Transverse colon (tissue), 4 donors: ENCODE data around the gene SLC22A15. TPM values are rescaled to one million over a fixed set of nuclear protein-coding genes. Genes with fewer than 3 reads are reported as not detected.

ENCODE experiments used
- DNase-seq: peaks from one replicate; pipeline ENCODE4 v3.0.0-alpha.2; 2019
- H3K27ac ChIP-seq, 4 donors: fragments of 200-600 bp; sonication (generic); 2 replicates each; pipeline ENCODE4 v1.5.1; 2016 to 2018; ENCODE audit warnings: inconsistent platforms in 4 of 4
- H3K27me3 ChIP-seq: fragments of 200-600 bp; sonication (generic); 2 replicates; pipeline ENCODE4 v1.5.1; 2017; ENCODE audit warnings: inconsistent platforms
- H3K36me3 ChIP-seq, 4 donors: fragments of 200-600 bp; sonication (generic); 2 replicates each; pipeline ENCODE4 v1.5.1; 2017 to 2019; ENCODE audit warnings: inconsistent platforms in 4 of 4
- H3K4me1 ChIP-seq, 4 donors: fragments of 200-600 bp; sonication (generic); 2 replicates each; pipeline ENCODE4 v1.5.1; 2017 to 2020; ENCODE audit warnings: inconsistent platforms in 4 of 4
- H3K4me3 ChIP-seq, 4 donors: fragments of 200-600 bp; sonication (generic); 1 replicate in 1 of 4; 2 replicates in 3 of 4; pipeline versions ENCODE4 v1.5.1 to v1.6.1; 2017 to 2019; ENCODE audit warnings: inconsistent platforms in 4 of 4
- H3K9me3 ChIP-seq, 2 donors: fragments of 200-600 bp; sonication (generic); 2 replicates each; pipeline ENCODE4 v1.5.1; 2017 to 2019; ENCODE audit warnings: inconsistent platforms in 2 of 2
- CTCF ChIP-seq, 5 experiments: fragments of 200-600 bp in 3 of 5; fragments of 450-650 bp in 2 of 5; sonication (generic) in 3 of 5; IDR thresholded peaks; 1 replicate in 2 of 5; 2 replicates in 3 of 5; pipeline ENCODE4 v1.5.1; 2016 to 2017; ENCODE audit warnings: antibody characterized with exemption in 5 of 5, inconsistent platforms in 3 of 5, mild to moderate bottlenecking in 2 of 5, moderate library complexity in 1 of 5
- EP300 ChIP-seq: sonication (generic); formaldehyde crosslinking; IDR thresholded peaks from one replicate; pipeline ENCODE4 v1.6.1; 2017; ENCODE audit warnings: antibody characterized with exemption, low read depth
- POLR2A ChIP-seq: fragments of 450-650 bp; IDR thresholded peaks from one replicate; pipeline ENCODE4 v1.6.1; 2016; ENCODE audit warnings: antibody characterized with exemption, mild to moderate bottlenecking, moderate library complexity
- POLR2AphosphoS5 ChIP-seq, 3 donors: sonication (generic); formaldehyde crosslinking; IDR thresholded peaks; one replicate each; pipeline ENCODE4 v1.6.1; 2016; ENCODE audit warnings: antibody characterized with exemption in 3 of 3
- WGBS, 2 donors: methylation state at CpG; one replicate each; pipeline ENCODE4 v1.1.5; 2018; ENCODE audit warnings: low coverage in 1 of 2; 5-methylcytosine and 5-hydroxymethylcytosine counted together
- in situ Hi-C, 4 donors: fragments of 200-750 bp; cut with MboI; loops; one replicate each; pipeline versions ENCODE4 v1.15.0 to v1.15.1; 2017; ENCODE audit warnings: low sequenced_read_pairs in 3 of 4, low pct_ligation_motif_present in 1 of 4, low pct_unique_long_range_greater_than_20kb in 1 of 4
- intact Hi-C: fragments of 100-400 bp; cut with DNase I; formaldehyde crosslinking; loops from one replicate; pipeline ENCODE4 v1.15.1; 2023; ENCODE audit warnings: low total_unique reads
- total RNA-seq, 4 donors: library from RNA; depleted of rRNA; stranded (reverse); fragments of >200 nt; gene quantifications; one replicate each; pipeline ENCODE4 v1.1.0, GENCODE V29; 2016

SLC22A15 gene
- total RNA-seq, 4 donors from 2014 or later = 1.9 to 5.6 (median 3.4) TPM

DNA sequence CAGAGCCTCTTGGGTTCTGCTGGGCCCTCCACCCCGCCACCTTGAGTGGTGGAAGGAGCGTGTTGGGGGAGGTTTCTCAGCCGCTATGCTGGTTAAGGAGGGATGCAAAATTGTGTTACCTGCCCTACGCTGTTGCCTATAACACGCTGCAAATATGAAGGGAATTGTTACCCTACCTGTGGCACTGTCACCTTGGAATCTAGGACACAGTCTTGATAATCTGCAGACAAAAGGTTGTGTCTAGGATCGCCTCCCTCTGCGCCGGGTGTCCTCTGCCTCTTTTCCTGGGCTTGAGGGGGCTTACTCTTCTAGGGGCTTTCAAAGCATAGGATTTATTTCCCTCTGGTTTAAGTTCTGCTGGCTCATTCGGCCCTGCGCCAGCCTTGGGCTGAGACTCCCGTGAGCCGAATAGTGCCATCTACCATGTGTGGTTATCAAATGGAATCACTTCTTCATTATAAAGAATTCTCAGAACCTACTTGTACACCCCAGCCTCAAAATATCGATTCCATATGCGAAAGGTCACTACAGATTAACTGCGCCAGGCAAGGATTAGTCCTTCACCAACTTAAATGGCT lies 697 bp downstream of the SLC22A15 start:
- Histone ChIP-seq H3K4me3 (peak overlapping the region; percentile 52 to 83 (median 60)), H3K36me3 (no peaks in the 10 kb centered on the region), H3K4me1 (peaks cover 0 to 10% (median 6%) of the 10 kb centered on the region in 4 donors), H3K27me3 (no peaks in the 10 kb centered on the region), H3K9me3 (no peaks in the 10 kb centered on the region), H3K27ac (peak overlapping the region; percentile 74 to 86 (median 79))
- DNase-seq = no peak
- intact Hi-C loops = no loop called here
- 78 to 100% methylated on average over 3 to 12 of the region's 15 CpGs for WGBS, 2 donors
- in situ Hi-C loops = loop anchor here in 1 of 4 donors (5.0 to 25.0 kb wide), 2 partner anchors 170 to 365 kb away; no protein-coding TSS in a partner anchor
- no peak for TF ChIP-seq CTCF (IDR thresholded peaks at IDR 0.05)

DNA sequence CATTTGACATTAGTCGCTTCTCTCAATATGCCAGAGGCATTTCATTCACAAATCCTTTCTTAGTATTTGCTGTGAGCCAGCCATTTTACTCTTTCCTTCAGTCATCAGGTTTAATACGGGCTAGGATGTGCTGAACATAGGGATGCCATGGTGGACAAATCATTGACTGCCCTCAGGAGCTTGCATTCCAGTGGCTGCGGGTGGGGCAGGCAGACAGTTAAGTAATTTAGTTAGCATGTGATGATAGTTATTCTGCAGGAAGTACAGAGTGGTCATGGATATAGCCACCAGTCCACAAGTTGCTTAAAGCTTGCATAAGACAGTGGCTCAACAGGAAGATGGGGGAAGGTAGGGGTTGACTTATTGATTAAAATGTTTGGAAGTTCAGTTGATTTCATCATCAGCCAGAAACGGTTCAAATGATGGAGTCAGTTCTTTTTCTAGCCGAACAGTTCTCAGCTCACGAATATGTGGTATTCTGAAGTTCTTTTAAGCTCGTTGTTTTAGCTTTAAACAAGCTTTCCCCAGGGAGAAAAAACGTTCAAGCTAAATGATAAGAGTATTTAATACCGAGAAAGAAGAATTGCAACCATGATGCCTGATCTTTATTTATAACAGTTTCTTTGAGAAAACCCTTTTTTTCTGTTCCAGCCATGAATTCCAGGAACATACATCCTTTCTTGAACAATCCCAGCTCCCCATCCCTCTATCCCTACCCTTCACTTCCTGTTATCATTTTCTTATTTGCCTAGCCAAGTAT lies 1.4 kb downstream of the SLC22A15 start:
- DNase-seq = peak; percentile 32
- H3K4me3 ChIP-seq = peak overlapping the region in 1 of 4 donors; percentile 83
- H3K4me1 ChIP-seq = peaks cover 0 to 10% (median 6%) of the 10 kb centered on the region in 4 donors
- H3K36me3 ChIP-seq = no peaks in the 10 kb centered on the region
- intact Hi-C loops (no loop called here), in situ Hi-C loops (loop anchor here in 1 of 4 donors (5.0 to 25.0 kb wide), 2 partner anchors 170 to 365 kb away; no protein-coding TSS in a partner anchor)
- 61 to 74% methylated on average over 9 of the region's 9 CpGs for whole genome bisulfite sequencing, 2 donors
- peak overlapping the region; percentile 74 to 86 (median 79) for H3K27ac ChIP-seq
- no peaks in the 10 kb centered on the region for H3K27me3 ChIP-seq
- TF ChIP-seq CTCF (IDR thresholded peaks at IDR 0.05) (no peak), EP300 (no peak), POLR2A (no peak), POLR2AphosphoS5 (IDR thresholded peaks at IDR 0.05) (peak in 1 of 3 donors; percentile 29)
- H3K9me3 ChIP-seq = no peaks in the 10 kb centered on the region

- TF ChIP-seq CTCF (IDR thresholded peaks at IDR 0.05) (no peak), POLR2A (no peak), POLR2AphosphoS5 (IDR thresholded peaks at IDR 0.05) (no peak), EP300 (no peak)
- Histone ChIP-seq H3K4me3 (no peak overlapping the region), H3K36me3 (no peaks in the 10 kb centered on the region), H3K9me3 (no peaks in the 10 kb centered on the region), H3K27ac (no peak overlapping the region), H3K4me1 (peaks cover 0 to 10% (median 6%) of the 10 kb centered on the region in 4 donors), H3K27me3 (no peaks in the 10 kb centered on the region)
- no peak for DNase-seq
- in situ Hi-C loops = loop anchor here in 1 of 4 donors (5.0 to 25.0 kb wide), 2 partner anchors 171 to 366 kb away; no protein-coding TSS in a partner anchor
- WGBS, 2 donors = 90% methylated on average over 3 to 6 of the region's 6 CpGs
- intact Hi-C loops = no loop called here
These were observed 2.1 kb downstream of the SLC22A15 start for GRCh38 chr1:115978292-115978941.

DNA sequence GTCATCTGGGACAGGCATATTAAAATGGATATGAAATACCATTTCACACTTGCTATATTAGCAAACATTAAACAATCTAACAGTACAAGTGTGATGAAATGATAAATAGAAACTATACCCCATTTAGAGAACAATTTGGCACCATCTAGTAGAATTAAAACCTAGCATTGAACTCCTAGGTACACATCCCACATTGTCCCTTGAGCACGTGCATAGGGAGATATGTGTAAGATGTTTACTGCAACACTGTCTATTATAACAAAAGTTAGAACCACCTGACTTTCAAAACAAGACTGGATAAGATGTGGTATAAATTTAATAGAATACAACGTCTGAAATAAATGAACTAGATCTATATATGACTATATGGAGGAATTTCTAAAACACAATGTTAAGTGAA lies 3.8 kb downstream of the SLC22A15 start:
- Histone ChIP-seq H3K27me3 (no peaks in the 10 kb centered on the region), H3K4me1 (peaks cover 0 to 10% (median 6%) of the 10 kb centered on the region in 4 donors), H3K9me3 (no peaks in the 10 kb centered on the region), H3K4me3 (no peak overlapping the region), H3K27ac (no peak overlapping the region), H3K36me3 (no peaks in the 10 kb centered on the region)
- in situ Hi-C loops = loop anchor here (5.0 to 25.0 kb wide), 3 partner anchors 173 to 368 kb away; no protein-coding TSS in a partner anchor
- intact Hi-C loops = loop anchor here (10.0 kb wide), 1 partner anchor 185 kb away; no protein-coding TSS in a partner anchor
- no peak for DNase-seq
- no peak for TF ChIP-seq CTCF (IDR thresholded peaks at IDR 0.05)
- no peak for TF ChIP-seq EP300
- no peak for TF ChIP-seq POLR2AphosphoS5 (IDR thresholded peaks at IDR 0.05)
- TF ChIP-seq POLR2A = no peak
- 57 to 92% methylated on average over 2 of the region's 2 CpGs for WGBS, 2 donors
